ENCODE results near the gene C19orf12.

C19orf12 gene

GRCh38 chr19:29690842-29691241 is 24.2 kb downstream of the C19orf12 start:
- H2AFZ ChIP-seq (ENCODE audit: low read length), result peak overlapping the region; percentile 51

GRCh38 chr19:29687897-29688728 is 26.9 kb downstream of the C19orf12 start:
- Histone ChIP-seq H3K14ac (ENCODE audit: low read length) (no peak overlapping the region), H2BK5ac (ENCODE audit: low read length) (no peak overlapping the region), H3K23ac (ENCODE audit: low read depth, low read length, poor library complexity) (no peak overlapping the region), H3K4me2 (ENCODE audit: insufficient read depth, low read length, poor library complexity, severe bottlenecking) (no peak overlapping the region), H2BK120ac (ENCODE audit: low read depth, low read length) (no peak overlapping the region), H2BK12ac (ENCODE audit: low read length) (no peak overlapping the region), H4K8ac (ENCODE audit: low read depth, low read length) (no peak overlapping the region), H3K18ac (ENCODE audit: low read length) (no peak overlapping the region), H3K4me3 (ENCODE audit: low read length in 2 of 2) (no peak overlapping the region), H2BK15ac (ENCODE audit: low read length) (no peak overlapping the region), H4K91ac (ENCODE audit: low read depth, low read length, poor library complexity) (no peak overlapping the region), H3K27me3 (ENCODE audit: control insufficient read depth in 3 of 3, insufficient read depth in 3 of 3, low read depth in 1 of 3, low read length in 3 of 3) (no peaks in the 10 kb centered on the region), H3K36me3 (replicated peaks in 1 of 2; ENCODE audit: control insufficient read depth in 2 of 2, insufficient read depth in 2 of 2, low read length in 2 of 2) (no peaks in the 10 kb centered on the region), H3K4me1 (ENCODE audit: control insufficient read depth in 2 of 2, insufficient read depth in 1 of 2, low read depth in 1 of 2, low read length in 2 of 2) (peaks cover 3% of the 10 kb centered on the region in 2 donors), H2AK5ac (ENCODE audit: low read depth, low read length) (no peak overlapping the region), H2AFZ (ENCODE audit: low read length) (no peak overlapping the region), H3K4ac (ENCODE audit: low read length) (no peak overlapping the region), H3K27ac (replicated peaks; ENCODE audit: low read length) (no peak overlapping the region), H3K79me1 (ENCODE audit: low read depth, low read length) (no peaks in the 10 kb centered on the region), H3K9ac (ENCODE audit: low read depth, low read length, poor library complexity) (no peak overlapping the region), H3K9me3 (replicated peaks in 1 of 2; ENCODE audit: control insufficient read depth in 2 of 2, insufficient read depth in 1 of 2, low read depth in 1 of 2, low read length in 2 of 2) (peaks cover 3 to 5% of the 10 kb centered on the region in 2 donors)
- no CpG with 5 or more reads among the region's 18 CpGs for WGBS, 2 donors (ENCODE audit: extremely low coverage in 2 of 2, insufficient read length in 2 of 2, insufficient replicate concordance in 1 of 2)
- DNase-seq (ENCODE audit: low spot score), result no peak

More at GRCh38 chr19:29690842-29691241, 24.2 kb downstream of the C19orf12 start:
- Histone ChIP-seq H3K27me3 (ENCODE audit: control insufficient read depth in 3 of 3, insufficient read depth in 3 of 3, low read depth in 1 of 3, low read length in 3 of 3) (no peaks in the 10 kb centered on the region), H3K14ac (ENCODE audit: low read length) (no peak overlapping the region), H3K4me1 (ENCODE audit: control insufficient read depth in 2 of 2, insufficient read depth in 1 of 2, low read depth in 1 of 2, low read length in 2 of 2) (peaks cover 1 to 2% of the 10 kb centered on the region in 2 donors), H4K91ac (ENCODE audit: low read depth, low read length, poor library complexity) (peak overlapping the region; percentile 68), H3K4me3 (ENCODE audit: low read length in 2 of 2) (no peak overlapping the region), H3K23ac (ENCODE audit: low read depth, low read length, poor library complexity) (no peak overlapping the region), H4K8ac (ENCODE audit: low read depth, low read length) (no peak overlapping the region), H2BK12ac (ENCODE audit: low read length) (peak overlapping the region; percentile 86), H2BK15ac (ENCODE audit: low read length) (no peak overlapping the region), H3K9me3 (replicated peaks in 1 of 2; ENCODE audit: control insufficient read depth in 2 of 2, insufficient read depth in 1 of 2, low read depth in 1 of 2, low read length in 2 of 2) (peaks cover 3 to 5% of the 10 kb centered on the region in 2 donors), H2BK5ac (ENCODE audit: low read length) (no peak overlapping the region), H3K9ac (ENCODE audit: low read depth, low read length, poor library complexity) (no peak overlapping the region), H3K36me3 (replicated peaks in 1 of 2; ENCODE audit: control insufficient read depth in 2 of 2, insufficient read depth in 2 of 2, low read length in 2 of 2) (no peaks in the 10 kb centered on the region), H2AK5ac (ENCODE audit: low read depth, low read length) (no peak overlapping the region), H2BK120ac (ENCODE audit: low read depth, low read length) (no peak overlapping the region), H3K79me1 (ENCODE audit: low read depth, low read length) (no peaks in the 10 kb centered on the region), H3K18ac (ENCODE audit: low read length) (no peak overlapping the region), H3K4me2 (ENCODE audit: insufficient read depth, low read length, poor library complexity, severe bottlenecking) (no peak overlapping the region), H3K27ac (replicated peaks; ENCODE audit: low read length) (no peak overlapping the region), H3K4ac (ENCODE audit: low read length) (no peak overlapping the region)
- WGBS, 2 donors (ENCODE audit: extremely low coverage in 2 of 2, insufficient read length in 2 of 2, insufficient replicate concordance in 1 of 2), result no CpG with 5 or more reads among the region's 2 CpGs
- no peak for DNase-seq (ENCODE audit: low spot score)

- peak overlapping the region; percentile 88 for H4K91ac ChIP-seq (ENCODE audit: low read depth, low read length, poor library complexity)
- H3K14ac ChIP-seq (ENCODE audit: low read length), result peak overlapping the region; percentile 83
- no peak for DNase-seq (ENCODE audit: low spot score)
- no peak overlapping the region for H2BK15ac ChIP-seq (ENCODE audit: low read length)
- H3K4me2 ChIP-seq (ENCODE audit: insufficient read depth, low read length, poor library complexity, severe bottlenecking), result no peak overlapping the region
- peaks cover 4% of the 10 kb centered on the region for H3K79me1 ChIP-seq (ENCODE audit: low read depth, low read length)
- H2BK120ac ChIP-seq (ENCODE audit: low read depth, low read length), result no peak overlapping the region
- H2BK12ac ChIP-seq (ENCODE audit: low read length), result peak overlapping the region; percentile 27
- no peak overlapping the region for H3K27ac ChIP-seq (replicated peaks; ENCODE audit: low read length)
- no peak overlapping the region for H2BK5ac ChIP-seq (ENCODE audit: low read length)
- H3K36me3 ChIP-seq (replicated peaks in 1 of 2; ENCODE audit: control insufficient read depth in 2 of 2, insufficient read depth in 2 of 2, low read length in 2 of 2), result no peaks in the 10 kb centered on the region
- peak overlapping the region; percentile 66 for H3K4ac ChIP-seq (ENCODE audit: low read length)
- peaks cover 10 to 11% of the 10 kb centered on the region in 2 donors for H3K4me1 ChIP-seq (ENCODE audit: control insufficient read depth in 2 of 2, insufficient read depth in 1 of 2, low read depth in 1 of 2, low read length in 2 of 2)
- H2AFZ ChIP-seq (ENCODE audit: low read length), result no peak overlapping the region
- H3K18ac ChIP-seq (ENCODE audit: low read length), result peak overlapping the region; percentile 81
- no peak overlapping the region for H3K9ac ChIP-seq (ENCODE audit: low read depth, low read length, poor library complexity)
- H3K4me3 ChIP-seq (ENCODE audit: low read length in 2 of 2), result no peak overlapping the region
- peaks cover 0 to 3% (median 0%) of the 10 kb centered on the region in 3 experiments for H3K27me3 ChIP-seq (ENCODE audit: control insufficient read depth in 3 of 3, insufficient read depth in 3 of 3, low read depth in 1 of 3, low read length in 3 of 3)
- no peak overlapping the region for H4K8ac ChIP-seq (ENCODE audit: low read depth, low read length)
- H3K9me3 ChIP-seq (replicated peaks in 1 of 2; ENCODE audit: control insufficient read depth in 2 of 2, insufficient read depth in 1 of 2, low read depth in 1 of 2, low read length in 2 of 2), result peaks cover 3 to 5% of the 10 kb centered on the region in 2 donors
- peak overlapping the region; percentile 96 for H3K23ac ChIP-seq (ENCODE audit: low read depth, low read length, poor library complexity)
- no CpG with 5 or more reads among the region's 17 CpGs for WGBS, 2 donors (ENCODE audit: extremely low coverage in 2 of 2, insufficient read length in 2 of 2, insufficient replicate concordance in 1 of 2)
- peak overlapping the region; percentile 69 for H2AK5ac ChIP-seq (ENCODE audit: low read depth, low read length)
These were observed 27.7 kb downstream of the C19orf12 start for GRCh38 chr19:29687244-29687896.

- Histone ChIP-seq H3K4me1 (ENCODE audit: control insufficient read depth in 2 of 2, insufficient read depth in 1 of 2, low read depth in 1 of 2, low read length in 2 of 2) (peaks cover 13 to 14% of the 10 kb centered on the region in 2 donors), H4K91ac (ENCODE audit: low read depth, low read length, poor library complexity) (no peak overlapping the region), H3K23ac (ENCODE audit: low read depth, low read length, poor library complexity) (no peak overlapping the region), H3K4me3 (ENCODE audit: low read length in 2 of 2) (no peak overlapping the region), H3K9ac (ENCODE audit: low read depth, low read length, poor library complexity) (no peak overlapping the region), H3K9me3 (replicated peaks in 1 of 2; ENCODE audit: control insufficient read depth in 2 of 2, insufficient read depth in 1 of 2, low read depth in 1 of 2, low read length in 2 of 2) (peaks cover 3 to 5% of the 10 kb centered on the region in 2 donors), H2BK5ac (ENCODE audit: low read length) (no peak overlapping the region), H3K18ac (ENCODE audit: low read length) (no peak overlapping the region), H2BK12ac (ENCODE audit: low read length) (no peak overlapping the region), H3K4ac (ENCODE audit: low read length) (no peak overlapping the region), H3K27ac (replicated peaks; ENCODE audit: low read length) (no peak overlapping the region), H3K79me1 (ENCODE audit: low read depth, low read length) (peaks cover 4% of the 10 kb centered on the region), H2AFZ (ENCODE audit: low read length) (no peak overlapping the region), H3K14ac (ENCODE audit: low read length) (no peak overlapping the region), H2BK120ac (ENCODE audit: low read depth, low read length) (no peak overlapping the region), H4K8ac (ENCODE audit: low read depth, low read length) (no peak overlapping the region), H2BK15ac (ENCODE audit: low read length) (no peak overlapping the region), H3K27me3 (ENCODE audit: control insufficient read depth in 3 of 3, insufficient read depth in 3 of 3, low read depth in 1 of 3, low read length in 3 of 3) (peaks cover 0 to 4% (median 0%) of the 10 kb centered on the region in 3 experiments), H3K4me2 (ENCODE audit: insufficient read depth, low read length, poor library complexity, severe bottlenecking) (no peak overlapping the region), H3K36me3 (replicated peaks in 1 of 2; ENCODE audit: control insufficient read depth in 2 of 2, insufficient read depth in 2 of 2, low read length in 2 of 2) (no peaks in the 10 kb centered on the region), H2AK5ac (ENCODE audit: low read depth, low read length) (no peak overlapping the region)
- DNase-seq (ENCODE audit: low spot score), result no peak
- no CpG with 5 or more reads among the region's 8 CpGs for WGBS, 2 donors (ENCODE audit: extremely low coverage in 2 of 2, insufficient read length in 2 of 2, insufficient replicate concordance in 1 of 2)
These were observed 28.7 kb downstream of the C19orf12 start for GRCh38 chr19:29686285-29686805.

All from neuronal stem cell (in vitro differentiated cells).